Measurements from ENCODE around the gene RGS9.

GRCh38 chr17:65108152-65108551 is 29.0 kb upstream of the RGS9 start:
- TF ChIP-seq, protein P1, sequence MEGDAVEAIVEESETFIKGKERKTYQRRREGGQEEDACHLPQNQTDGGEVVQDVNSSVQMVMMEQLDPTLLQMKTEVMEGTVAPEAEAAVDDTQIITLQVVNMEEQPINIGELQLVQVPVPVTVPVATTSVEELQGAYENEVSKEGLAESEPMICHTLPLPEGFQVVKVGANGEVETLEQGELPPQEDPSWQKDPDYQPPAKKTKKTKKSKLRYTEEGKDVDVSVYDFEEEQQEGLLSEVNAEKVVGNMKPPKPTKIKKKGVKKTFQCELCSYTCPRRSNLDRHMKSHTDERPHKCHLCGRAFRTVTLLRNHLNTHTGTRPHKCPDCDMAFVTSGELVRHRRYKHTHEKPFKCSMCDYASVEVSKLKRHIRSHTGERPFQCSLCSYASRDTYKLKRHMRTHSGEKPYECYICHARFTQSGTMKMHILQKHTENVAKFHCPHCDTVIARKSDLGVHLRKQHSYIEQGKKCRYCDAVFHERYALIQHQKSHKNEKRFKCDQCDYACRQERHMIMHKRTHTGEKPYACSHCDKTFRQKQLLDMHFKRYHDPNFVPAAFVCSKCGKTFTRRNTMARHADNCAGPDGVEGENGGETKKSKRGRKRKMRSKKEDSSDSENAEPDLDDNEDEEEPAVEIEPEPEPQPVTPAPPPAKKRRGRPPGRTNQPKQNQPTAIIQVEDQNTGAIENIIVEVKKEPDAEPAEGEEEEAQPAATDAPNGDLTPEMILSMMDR (conservative IDR thresholded peaks at IDR 0.05; ENCODE audit: low read depth, low read length) = no peak
- TF ChIP-seq EZH2 (IDR thresholded peaks at IDR 0.05; ENCODE audit: borderline replicate concordance, low read depth, low read length, poor library complexity, severe bottlenecking) = no peak
